ENCODE data around the gene FCN1. TPM values are rescaled to one million over a fixed set of nuclear protein-coding genes. Genes with fewer than 3 reads are reported as not detected.

Gene FCN1
- total and polyA plus RNA-seq, 9 of the 15 experiments (the other 6 are each of a cell fraction or from before 2014, with no cell fraction given) = not detected

GRCh38 chr9:134871697-134872340 is 45.9 kb downstream of the FCN1 start:
- H2AFZ ChIP-seq (ENCODE audit: low read depth, low read length) = no peak overlapping the region
- intact Hi-C loops (cut with micrococcal nuclease) = no loop called here
- peaks cover 0 to 26% of the 10 kb centered on the region in 2 experiments; a peak in 2 of 5 replicates for H3K27me3 ChIP-seq (ENCODE audit: control insufficient read depth in 2 of 2, insufficient read depth in 2 of 2, low read length in 2 of 2)
- ChIA-PET CTCF (ENCODE audit: low intra/inter-chr PET ratio) (no interaction called here), POLR2A (interaction anchor here (0.6 to 1.3 kb wide), 3 partner anchors 11 to 209 kb away, joined by 3 read pairs; no protein-coding TSS in a partner anchor)
- no peaks in the 10 kb centered on the region; the same call in 2 of the 3 replicates for H3K79me2 ChIP-seq (ENCODE audit: control insufficient read depth, insufficient read depth, low read length)
- in situ Hi-C loops (cut with MboI) = no loop called here
- TSS peak; percentile 88 for BruUV-seq (replicated peaks)
- H3K9ac ChIP-seq (ENCODE audit: insufficient read depth in 1 of 2, low read depth in 2 of 2, low read length in 2 of 2) = no peak overlapping the region
- H3K4me3 ChIP-seq = no peak overlapping the region
- ATAC-seq (no peak), DNase-seq (ENCODE audit: extremely low read depth in 1 of 4, low spot score in 3 of 4) (no peak), FAIRE-seq (no peak)
- no peaks in the 10 kb centered on the region for H3K36me3 ChIP-seq (ENCODE audit: control insufficient read depth, insufficient read depth, low read length)
- WGBS (ENCODE audit: insufficient coverage, low coverage, missing lambda C conversion rate) = 6% methylated on average over 15 of the region's 16 CpGs
- no peaks in the 10 kb centered on the region for H4K20me1 ChIP-seq (replicated peaks; ENCODE audit: control insufficient read depth, insufficient read depth, low read length)
- no peaks in the 10 kb centered on the region for H3K4me1 ChIP-seq (replicated peaks in 1 of 2; ENCODE audit: control insufficient read depth in 2 of 2, insufficient read depth in 2 of 2, low read length in 2 of 2)
- no peak for TF ChIP-seq E2F3 (CRISPR knock-in tag; IDR thresholded peaks at IDR 0.05)
- TF ChIP-seq ZNF324 (CRISPR knock-in tag; IDR thresholded peaks at IDR 0.05) = no peak
- TF ChIP-seq ARID3A (IDR thresholded peaks at IDR 0.05; ENCODE audit: borderline replicate concordance, low read depth, low read length) = no peak
- TF ChIP-seq ZNF253 (CRISPR knock-in tag; conservative IDR thresholded peaks at IDR 0.05) = no peak
- no peak for TF ChIP-seq ETV1 (tag; conservative IDR thresholded peaks at IDR 0.05; ENCODE audit: low read depth)
- TF ChIP-seq CTBP1 (IDR thresholded peaks at IDR 0.05; ENCODE audit: borderline replicate concordance) = no peak
- no peak for TF ChIP-seq ZNF197 (CRISPR knock-in tag; IDR thresholded peaks at IDR 0.05; ENCODE audit: low read depth)
- no peak for TF ChIP-seq HMGN3 (IDR thresholded peaks at IDR 0.05; ENCODE audit: borderline replicate concordance, extremely low read depth, insufficient read length, low read depth, low read length)
- TF ChIP-seq ZNF280B (CRISPR knock-in tag; IDR thresholded peaks at IDR 0.05) = no peak
- no peak for TF ChIP-seq TFAP4 (CRISPR knock-in tag; IDR thresholded peaks at IDR 0.05; ENCODE audit: borderline replicate concordance)
- H3K27ac ChIP-seq (ENCODE audit: extremely low read depth, low read depth, low read length) = no peak overlapping the region
- H3K9me3 ChIP-seq (replicated peaks; ENCODE audit: control insufficient read depth, insufficient read depth, low read depth, low read length) = no peaks in the 10 kb centered on the region
- no peak overlapping the region for H3K4me2 ChIP-seq (ENCODE audit: insufficient read depth, low read length)
- H3K9me1 ChIP-seq (ENCODE audit: control insufficient read depth, insufficient read depth, low read length) = no peaks in the 10 kb centered on the region
